ENCODE measurements around the gene UMODL1.

Gene UMODL1

DNA sequence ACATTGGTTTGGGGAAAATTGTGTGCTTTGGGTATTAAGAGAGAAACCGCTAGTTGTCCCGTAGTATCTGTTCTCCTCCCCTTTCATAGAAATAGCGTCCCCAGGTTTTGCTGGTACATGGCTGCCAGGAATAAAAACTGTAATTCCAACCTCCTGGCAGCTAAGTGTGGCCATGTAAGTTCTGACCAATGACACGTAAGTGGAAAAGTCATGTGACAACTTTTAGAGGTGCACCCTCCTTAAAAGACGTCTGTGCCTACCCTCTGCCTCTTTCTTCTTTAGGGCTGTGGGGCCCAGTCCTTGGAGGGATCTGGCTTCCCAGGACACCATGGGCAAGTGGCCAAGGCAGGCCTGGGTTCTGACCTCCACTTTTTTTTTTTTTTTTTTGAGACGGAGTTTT lies 59.3 kb downstream of the UMODL1 start:
- no peak for DNase-seq (ENCODE audit: low read depth)

DNA sequence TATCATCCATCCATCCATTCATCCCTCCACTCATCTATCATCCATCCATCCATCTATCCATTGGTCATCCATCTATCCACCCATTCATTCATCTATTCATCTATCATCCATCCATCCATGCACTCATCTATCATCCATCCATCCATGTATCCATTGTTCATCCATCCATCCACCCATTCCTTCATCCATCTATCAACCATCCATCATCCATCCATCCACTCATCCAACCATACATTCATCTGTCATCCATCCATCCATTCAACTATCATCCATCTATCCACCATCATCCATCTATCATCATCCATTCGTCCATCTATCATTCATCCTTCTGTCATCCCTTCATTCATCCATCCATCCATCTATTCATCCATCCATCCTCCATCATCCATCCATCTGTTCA lies 61.1 kb downstream of the UMODL1 start:
- no peak for DNase-seq (ENCODE audit: low read depth)

DNA sequence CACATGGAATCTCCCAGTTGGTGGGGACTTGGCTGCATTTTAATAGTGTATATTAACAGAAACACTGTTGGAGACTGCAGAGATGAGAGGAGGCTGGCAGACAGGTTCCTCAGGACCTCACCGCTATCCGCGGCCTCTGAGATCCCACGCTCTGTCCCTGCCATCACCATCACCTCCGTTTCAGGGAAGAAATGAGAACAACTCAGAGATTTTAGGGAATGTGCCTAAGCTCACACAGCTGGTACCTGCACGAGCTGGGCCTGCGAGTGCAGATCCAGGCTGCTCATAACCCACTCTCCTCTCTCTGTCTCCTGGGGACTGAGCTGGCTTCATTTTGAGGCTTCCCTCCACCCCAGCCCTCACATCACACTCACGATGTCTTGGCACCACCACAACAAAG lies 62.0 kb downstream of the UMODL1 start:
- no peak for DNase-seq (ENCODE audit: low read depth)

DNA sequence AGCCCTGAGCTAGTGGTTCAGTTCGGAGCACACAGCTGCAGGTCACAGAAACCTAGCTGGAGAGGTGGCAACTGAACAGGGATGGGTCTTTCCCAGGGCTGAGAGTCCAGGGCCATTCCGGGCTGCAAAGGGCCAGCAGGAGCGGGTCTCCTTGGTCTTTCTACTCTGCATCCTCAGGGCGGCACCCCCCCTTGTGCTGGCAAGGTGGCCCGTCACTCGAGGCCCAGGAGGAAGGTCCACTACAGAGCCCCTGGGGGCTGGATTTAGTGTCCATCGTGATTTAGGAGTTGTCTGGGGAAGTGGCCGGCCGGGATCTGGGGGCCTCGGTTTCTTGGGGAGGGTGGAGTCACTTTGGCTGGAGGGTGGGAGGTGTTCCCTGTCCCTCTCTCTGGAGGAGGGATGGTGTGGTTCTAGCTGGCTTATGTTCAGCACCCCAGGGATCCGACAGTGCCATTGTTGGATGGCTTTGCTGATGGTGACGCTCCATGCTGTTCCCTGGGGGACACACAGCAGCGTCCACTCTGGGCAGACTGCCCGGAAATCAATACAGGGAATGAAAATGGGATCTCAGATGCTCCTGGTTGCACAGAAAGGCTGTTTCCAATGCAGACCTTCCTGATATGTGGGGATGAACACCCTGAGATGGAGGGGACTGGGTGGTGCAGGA lies 64.4 kb downstream of the UMODL1 start:
- DNase-seq (ENCODE audit: low read depth): no peak

DNA sequence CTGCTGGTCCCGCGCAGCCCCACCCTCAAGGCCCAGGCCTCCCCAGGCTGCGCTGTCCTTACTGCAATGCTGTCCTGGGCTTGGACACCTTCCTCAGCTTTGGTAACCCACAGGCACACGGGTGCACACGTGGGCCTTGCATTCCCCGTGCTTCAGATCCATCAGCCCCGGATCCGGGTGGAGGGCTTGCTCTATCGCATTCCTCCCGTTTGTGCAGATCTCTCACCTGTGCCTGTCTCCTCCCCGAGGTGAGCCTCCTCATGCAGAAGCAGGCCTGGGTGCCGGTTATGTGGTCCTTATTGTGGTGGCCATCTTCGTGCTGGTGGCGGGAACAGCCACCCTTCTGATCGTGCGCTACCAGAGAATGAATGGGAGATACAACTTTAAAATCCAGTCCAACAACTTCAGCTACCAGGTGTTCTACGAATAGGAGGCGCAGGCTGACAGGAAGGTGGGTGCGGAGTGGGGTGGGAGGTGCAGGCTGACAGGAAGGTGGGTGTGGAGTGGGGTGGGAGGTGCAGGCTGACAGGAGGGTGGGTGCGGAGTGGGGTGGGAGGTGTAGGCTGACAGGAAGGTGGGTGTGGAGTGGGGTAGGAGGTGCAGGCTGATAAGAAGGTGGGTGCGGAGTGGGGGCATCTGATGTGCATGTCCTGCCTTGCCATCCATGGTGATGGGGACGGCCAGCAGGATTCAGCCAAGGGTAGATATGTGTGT lies 66.2 kb downstream of the UMODL1 start:
- DNase-seq (ENCODE audit: low read depth): no peak

DNA sequence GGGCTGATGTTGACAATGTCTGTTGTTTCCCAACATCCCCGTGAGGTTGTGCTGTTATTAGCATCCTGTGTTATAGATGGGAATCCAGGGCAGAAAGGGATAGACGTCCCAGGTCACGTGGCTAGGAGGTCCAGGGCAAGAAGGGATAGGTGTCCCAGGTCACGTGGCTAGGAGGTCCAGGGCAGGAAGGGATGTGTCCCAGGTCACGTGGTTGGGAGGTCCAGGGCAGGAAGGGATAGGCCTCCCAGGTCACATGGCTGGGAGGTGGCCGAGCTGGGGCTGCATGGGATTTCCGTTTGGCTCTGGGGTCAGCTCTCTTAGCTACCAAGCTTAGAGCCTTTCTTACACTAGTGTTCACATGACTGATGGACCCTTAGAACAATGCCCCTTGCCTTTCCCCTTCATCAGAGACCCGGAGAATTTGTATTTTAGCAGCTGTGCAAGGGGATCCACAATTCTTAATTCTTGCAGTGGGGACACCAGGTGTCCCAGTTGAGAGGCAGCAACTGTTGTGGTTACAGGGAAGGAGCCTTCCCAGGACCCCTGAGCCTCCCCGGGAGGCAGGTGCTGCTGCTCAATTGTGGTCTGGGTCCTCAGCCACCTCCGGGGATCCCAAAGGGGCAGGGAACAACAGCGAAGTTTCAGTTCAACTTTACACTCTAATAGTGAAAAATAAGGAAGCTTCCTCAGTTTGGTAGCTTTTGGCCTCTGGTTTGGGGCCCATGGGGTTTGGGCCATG lies 69.2 kb downstream of the UMODL1 start:
- DNase-seq (ENCODE audit: low read depth): no peak

DNA sequence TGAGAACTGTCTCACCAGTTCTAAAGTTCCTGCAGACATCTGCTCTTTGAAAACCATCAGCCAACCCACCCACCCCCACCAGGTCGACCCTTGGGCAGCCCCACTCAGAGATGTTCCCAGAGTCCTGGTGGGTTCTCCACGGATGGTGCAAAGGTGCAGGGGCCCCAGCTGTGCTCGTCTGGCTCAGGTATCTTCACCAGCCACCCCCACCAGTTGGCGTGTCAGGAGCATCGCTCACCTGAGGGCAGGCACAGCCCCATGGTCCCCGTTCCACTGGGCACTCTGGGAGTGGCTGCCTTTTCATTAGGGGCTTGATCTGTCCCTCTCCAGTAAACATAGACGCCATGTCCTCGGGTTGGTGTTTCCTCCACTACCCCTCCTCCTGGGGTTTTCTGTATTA lies 70.5 kb downstream of the UMODL1 start:
- DNase-seq (ENCODE audit: low read depth): no peak

DNA sequence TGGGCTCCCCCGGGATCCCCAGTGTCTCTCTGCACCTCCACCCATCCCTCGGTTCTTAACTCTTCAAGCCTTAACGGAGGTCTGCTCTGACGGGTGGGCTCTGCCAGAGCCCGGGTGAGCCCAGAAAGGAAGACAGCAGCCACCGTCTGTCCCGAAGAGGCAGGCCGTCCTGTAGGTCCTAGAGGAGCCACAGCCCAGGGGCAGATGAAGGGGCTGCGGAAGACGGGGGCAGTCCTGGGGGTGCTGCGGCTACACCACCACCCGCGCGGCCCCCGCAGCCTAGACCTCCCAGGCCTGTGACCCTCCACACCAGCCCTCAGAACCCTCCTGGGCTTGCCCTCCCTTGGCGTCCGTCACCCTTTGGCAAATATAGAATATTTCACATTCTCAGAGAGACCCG lies 71.0 kb downstream of the UMODL1 start:
- no peak for DNase-seq (ENCODE audit: low read depth)

DNA sequence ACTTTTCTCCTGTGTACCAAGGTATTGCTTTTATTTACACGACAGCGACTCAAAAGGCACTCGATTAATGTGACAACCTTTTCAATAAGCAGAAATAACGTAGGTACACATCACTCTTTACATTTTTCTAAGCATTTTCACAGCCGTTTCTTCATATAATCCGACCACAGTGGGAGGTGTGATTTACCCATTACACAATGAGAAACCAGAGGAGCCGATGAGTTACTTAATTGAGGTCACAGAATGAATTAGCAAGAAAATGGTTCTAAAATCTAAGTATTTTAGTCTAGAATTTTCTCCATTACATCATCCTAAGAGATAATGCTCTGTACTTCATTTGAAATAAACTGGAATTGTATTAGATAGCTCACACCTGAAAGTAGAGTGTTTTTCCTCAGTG lies 71.5 kb downstream of the UMODL1 start:
- DNase-seq (ENCODE audit: low read depth): no peak

DNA sequence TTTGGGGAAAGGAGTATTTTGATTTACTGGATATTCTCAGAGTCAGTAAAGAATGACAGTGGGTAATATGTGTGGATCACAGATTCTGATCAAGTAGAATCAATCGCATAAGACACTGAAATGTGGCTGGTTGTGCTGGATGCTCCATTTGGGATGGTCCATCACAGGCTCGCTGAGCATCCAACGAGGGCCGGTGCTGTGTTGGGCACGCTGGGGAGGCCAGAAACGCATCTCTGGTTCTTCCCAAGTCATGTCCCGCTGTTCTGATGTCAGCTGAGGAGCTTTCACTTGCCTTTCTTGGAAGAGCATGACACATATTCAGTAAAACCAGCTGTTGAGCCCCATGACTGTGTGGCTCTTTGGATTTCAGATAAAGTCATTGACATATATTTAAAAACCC lies 72.0 kb downstream of the UMODL1 start:
- DNase-seq (ENCODE audit: low read depth): no peak

DNA sequence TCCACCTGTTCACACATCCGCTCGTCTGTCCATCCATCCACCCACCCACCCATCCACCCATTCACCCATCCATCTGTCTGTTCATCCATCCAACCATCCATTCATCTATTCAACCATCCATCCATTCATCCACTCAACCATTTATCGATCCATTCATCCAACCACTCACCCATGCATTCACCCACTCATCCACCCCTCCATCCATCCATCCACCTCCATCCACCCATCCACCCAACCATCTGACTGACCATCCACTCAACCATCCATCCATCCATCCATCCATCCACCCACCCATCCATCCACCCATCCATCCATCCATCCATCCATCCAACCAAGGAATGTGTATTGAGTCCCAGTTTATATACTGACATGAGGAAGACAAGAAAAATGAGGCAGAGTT lies 73.1 kb downstream of the UMODL1 start:
- no peak for DNase-seq (ENCODE audit: low read depth)

DNA sequence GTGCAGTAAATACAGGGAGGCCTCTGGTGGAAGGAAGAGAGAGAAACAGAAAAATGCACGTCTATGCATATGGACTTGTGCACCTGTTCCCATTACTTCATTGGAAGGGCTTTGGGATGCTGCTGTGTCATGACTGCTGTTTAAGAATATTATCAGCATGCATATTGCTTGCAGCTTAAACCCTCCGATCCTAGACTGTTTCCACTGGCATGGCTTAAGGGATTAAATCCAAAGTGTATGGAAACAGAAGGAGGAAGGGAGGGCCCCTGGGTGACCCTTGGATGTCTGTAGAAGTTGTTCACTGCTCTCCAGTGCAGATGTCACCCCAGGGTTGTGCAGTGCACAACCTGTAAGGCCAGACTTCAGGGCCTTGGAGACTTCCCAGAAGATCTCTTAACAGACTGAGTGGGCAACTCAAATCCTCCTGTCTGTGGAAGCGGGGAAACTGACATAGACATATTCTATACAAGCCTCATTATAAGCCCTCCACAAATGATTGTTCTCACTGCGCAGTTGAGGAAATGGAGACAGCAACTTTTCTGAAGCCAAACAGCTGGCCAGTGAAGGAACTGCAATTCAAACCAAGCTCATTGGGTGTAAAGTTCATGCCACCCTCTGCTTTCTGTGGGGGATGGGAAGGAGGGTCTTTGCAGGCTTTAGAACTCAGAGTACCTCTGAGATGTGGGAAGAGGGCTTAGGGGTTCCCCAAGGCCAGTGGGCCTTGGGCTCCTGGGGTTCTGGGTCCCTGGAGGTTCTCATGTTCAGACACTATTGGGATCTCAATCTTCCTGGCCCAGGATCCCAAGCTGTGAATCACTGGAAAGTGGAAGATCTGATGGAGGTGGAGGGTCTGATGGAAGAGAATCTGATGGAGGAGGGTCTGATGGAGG lies 73.8 kb downstream of the UMODL1 start:
- no peak for DNase-seq (ENCODE audit: low read depth)

DNA sequence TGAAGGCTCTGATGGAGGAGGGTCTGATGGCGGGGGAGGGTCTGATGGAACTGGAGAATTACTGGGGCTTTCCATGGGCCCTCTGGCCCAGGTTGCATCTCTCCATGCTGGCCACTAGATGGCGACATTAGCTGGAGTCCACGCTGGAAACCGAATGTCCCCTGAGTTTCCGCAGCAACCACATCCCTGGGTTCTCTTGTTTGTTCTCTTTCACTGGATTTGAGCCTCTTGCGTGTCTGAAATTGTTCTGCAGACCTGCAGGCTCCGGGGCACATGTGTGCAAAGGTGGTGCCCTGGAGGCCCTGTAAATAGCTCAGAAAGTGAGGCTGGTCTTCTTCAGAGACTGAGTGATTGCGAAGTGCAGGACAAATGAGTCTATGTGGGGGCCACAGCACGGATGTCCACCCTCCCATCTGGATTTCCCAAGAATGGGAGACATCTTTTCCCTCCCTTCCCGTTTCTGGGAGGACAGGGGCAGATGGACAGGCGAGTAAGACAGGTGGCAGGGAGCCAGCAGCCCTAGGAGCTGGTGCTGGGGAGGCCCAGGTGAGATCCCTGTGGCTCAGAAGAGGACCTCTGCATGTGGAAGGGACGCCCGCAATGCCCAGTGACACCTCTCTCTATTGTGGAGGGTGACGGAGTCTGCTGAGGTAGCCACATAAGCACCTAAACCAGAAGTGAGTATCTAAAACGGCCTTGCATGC lies 74.6 kb downstream of the UMODL1 start:
- DNase-seq (ENCODE audit: low read depth): peak; percentile 51

DNA sequence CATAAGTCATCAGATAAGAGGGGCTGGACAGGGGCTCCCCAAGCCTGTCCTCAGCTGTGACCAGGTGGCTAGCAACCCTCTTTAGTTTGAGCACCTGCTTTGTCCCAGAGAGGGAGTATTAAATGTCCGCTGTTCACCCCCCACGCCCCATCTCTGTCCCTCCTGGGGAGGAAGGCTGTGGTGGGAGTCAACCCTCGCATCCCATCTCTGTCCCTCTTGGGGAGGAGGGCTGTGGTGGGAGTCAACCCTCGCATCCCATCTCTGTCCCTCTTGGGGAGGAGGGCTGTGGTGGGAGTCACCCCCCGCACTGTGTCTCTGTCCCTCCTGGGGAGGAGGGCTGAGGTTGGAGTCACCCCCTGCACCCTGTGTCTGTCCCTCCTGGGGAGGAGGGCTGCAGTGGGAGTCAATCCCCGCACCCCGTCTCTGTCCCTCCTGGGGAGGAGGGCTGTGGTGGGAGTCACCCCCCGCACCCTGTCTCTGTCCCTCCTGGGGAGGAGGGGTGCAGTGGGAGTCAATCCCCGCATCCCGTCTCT lies 75.2 kb downstream of the UMODL1 start:
- DNase-seq (ENCODE audit: low read depth): no peak

DNA sequence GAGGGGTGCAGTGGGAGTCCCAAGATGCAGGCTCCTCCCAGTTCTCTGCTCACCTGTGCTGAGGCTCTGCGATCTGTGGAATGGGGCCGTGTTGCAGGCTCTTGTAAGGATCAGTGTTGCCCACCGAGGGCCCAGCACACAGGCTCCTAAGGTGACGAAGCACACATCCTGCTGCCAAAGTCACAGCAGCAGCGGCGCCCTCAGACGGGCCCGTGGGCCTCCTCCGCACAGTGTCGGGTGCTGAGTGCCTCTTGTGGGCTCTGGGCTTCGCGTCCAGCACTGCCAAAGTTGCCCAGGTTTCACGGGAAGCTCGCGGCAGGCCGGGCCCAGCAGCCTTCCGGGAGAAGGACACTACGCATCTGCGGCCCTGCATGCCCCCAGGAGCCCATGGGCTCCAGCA lies 75.7 kb downstream of the UMODL1 start:
- DNase-seq (ENCODE audit: low read depth): no peak

DNA sequence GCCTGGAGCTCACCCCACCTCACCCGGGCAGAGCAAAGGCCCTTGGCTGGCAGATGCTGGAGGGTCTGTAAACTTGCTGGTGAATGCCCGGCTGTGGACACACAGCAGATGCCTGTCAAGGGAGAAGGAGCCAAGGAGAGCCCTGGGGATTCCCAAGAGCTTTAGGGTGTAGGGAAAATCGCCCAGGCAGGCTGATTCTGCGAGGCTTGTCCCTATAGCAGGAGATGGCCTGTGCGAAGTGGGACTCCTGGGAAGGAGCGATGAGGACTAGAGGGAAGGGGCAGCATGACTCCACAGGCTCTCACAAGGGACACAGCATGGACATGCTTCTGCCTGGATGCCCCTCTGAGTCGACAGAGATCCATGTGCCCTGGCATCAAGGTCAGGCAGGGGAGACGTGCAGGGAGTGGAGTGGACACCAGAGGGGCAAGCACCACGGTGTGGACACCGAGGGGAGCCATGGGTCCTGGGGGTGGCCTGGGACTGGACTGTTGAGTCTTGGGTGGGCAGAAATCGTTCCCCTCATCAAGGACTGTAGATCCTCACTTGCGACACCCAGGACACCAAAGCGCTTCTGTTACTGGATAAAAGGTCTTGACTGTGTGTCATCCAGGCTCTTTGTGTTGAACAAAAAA lies 76.4 kb downstream of the UMODL1 start:
- no peak for DNase-seq (ENCODE audit: low read depth)

DNA sequence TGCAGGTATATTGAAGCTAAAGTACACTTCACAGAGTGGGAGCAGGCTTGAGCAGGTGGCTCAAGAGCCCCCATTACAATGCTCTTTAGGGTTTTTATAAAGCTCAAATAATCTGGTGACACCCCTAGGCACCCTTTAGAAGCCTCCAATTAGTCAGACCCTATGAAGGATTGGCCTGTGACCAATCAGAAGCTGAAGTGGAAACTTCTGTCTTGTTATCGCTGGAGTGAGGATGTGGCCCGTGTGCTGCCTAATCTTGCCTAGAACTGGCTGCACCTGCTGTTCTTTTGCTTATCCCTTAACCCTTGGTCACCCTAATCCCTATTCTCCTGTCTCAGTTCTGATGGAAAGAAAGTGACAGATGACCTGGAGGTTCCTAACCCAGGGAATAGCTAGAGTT lies 77.0 kb downstream of the UMODL1 start:
- no peak for DNase-seq (ENCODE audit: low read depth)

DNA sequence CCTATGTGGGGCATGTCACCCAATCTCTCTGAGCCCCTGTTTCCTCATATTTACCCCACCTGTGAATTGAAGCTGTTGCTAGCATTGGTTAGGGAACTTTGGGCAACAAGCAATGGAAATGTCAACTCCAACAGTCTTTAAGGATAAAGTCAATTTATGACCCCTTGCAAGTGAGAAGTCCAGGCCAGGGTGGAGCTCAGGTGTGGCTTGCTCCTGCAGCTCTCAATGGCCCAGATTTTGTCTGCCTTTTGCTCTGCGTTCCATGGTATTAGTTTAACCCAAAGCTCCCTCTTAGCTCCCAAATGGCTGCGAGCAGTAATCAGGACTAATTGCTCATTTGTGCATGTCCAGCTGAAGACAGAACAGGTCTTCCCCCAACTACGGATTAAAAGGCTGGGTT lies 77.5 kb downstream of the UMODL1 start:
- DNase-seq (ENCODE audit: low read depth): no peak

DNA sequence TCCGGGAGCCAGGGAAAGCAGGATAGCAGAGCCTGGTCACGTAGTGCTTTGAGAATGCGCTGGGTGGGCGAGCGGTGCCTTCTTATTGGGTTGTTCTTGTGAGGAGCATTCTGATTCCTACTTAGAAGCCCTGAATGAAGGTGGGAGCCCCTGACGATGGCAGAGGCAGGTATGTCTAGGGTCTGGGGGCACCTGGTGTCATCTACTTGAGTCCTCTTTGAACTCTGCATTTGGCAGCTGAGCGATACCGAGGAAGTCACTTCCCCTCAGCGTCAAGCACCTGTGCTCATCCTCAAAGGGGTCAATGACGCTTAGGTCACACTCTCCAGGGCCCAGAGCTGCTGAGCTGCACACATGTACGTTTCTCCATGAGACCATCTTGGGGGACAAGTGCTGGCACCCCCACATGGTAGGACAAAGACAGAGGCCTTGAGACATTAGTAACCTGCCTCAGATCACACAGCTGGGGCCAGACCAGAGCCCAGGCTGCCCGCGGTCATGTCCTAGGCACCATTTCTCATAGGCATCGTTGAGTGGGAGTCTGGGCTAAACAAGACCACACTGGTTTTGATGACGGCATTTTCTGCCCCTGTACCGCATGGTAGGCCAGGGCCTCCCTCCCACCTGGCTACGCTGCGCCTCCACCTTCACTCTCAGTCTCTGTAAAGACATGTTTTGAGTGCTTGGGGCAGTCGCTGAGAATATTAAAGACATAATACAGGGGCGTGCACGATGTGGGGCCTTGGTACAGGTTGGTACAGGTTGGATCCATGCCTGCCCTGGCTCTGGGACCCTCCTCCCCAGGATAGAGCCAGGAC lies 78.7 kb downstream of the UMODL1 start:
- DNase-seq (ENCODE audit: low read depth): no peak

DNA sequence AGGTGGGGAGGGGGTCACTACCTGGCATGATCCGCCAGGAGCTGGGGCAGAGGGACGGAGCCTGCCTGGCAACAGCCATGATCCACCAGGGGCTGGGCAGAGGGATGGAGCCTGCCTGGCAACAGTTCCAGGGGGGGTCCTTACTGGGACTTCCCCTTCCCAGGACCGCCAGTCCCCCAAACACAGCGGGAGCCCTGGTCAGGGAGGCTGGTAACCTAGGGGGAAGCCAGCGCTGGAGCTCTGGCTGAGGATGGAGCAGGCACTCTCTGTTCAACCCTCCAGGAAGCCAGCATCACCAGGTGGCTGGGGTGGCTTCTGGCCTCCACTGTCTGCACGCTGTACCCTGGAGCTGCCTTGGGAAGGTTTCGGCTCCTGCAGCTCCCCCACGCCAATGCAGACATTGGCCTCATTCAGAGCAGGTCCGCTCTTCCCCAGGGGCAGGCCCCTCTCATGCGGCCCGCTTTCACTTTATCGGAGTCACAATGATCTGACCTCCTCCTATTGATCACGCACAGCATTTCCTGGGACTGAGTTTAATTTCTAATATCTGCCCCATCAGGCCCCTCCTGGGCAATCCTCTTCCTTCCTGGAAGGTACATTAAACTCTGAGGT lies 79.5 kb downstream of the UMODL1 start:
- no peak for DNase-seq (ENCODE audit: low read depth)
